ENCODE results near the gene CDH20.

CDH20 gene

GRCh38 chr18:61286867-61287266, 46.4 kb upstream of the CDH20 start:
- TF ChIP-seq CTCF (IDR thresholded peaks at IDR 0.05; ENCODE audit: insufficient read depth, low read length, poor library complexity, severe bottlenecking) (no peak), EZH2phosphoT487 (conservative IDR thresholded peaks at IDR 0.05; ENCODE audit: low read length) (no peak)
- no peak overlapping the region for H3K4me3 ChIP-seq (ENCODE audit: insufficient read depth, low read length, poor library complexity, severe bottlenecking)
- H3K9me2 ChIP-seq (replicated peaks; ENCODE audit: insufficient read depth, low read length) = no peaks in the 10 kb centered on the region
- H2AFZ ChIP-seq (ENCODE audit: low read depth, low read length, severe bottlenecking) = no peak overlapping the region
- H3K27me3 ChIP-seq (ENCODE audit: low read length) = no peaks in the 10 kb centered on the region
- no peaks in the 10 kb centered on the region for H3K9me3 ChIP-seq (ENCODE audit: insufficient read depth, low read length)
- H3K36me3 ChIP-seq (ENCODE audit: low read length) = no peaks in the 10 kb centered on the region
- no peaks in the 10 kb centered on the region for H3K79me2 ChIP-seq (ENCODE audit: insufficient read depth, low read length)
- no peak overlapping the region for H3K9ac ChIP-seq (ENCODE audit: low read length)
- no peak overlapping the region for H3K4me2 ChIP-seq (ENCODE audit: low read depth, low read length, poor library complexity, severe bottlenecking)
- H4K20me1 ChIP-seq (ENCODE audit: low read depth, low read length) = no peaks in the 10 kb centered on the region
- H3F3A ChIP-seq (ENCODE audit: insufficient read depth) = no peaks in the 10 kb centered on the region
- H3K27ac ChIP-seq (ENCODE audit: low read depth, low read length) = no peak overlapping the region

- H3F3A ChIP-seq (ENCODE audit: insufficient read depth) = no peaks in the 10 kb centered on the region
- no peaks in the 10 kb centered on the region for H3K9me3 ChIP-seq (ENCODE audit: insufficient read depth, low read length)
- no peaks in the 10 kb centered on the region for H3K27me3 ChIP-seq (ENCODE audit: low read length)
- no peak overlapping the region for H3K4me3 ChIP-seq (ENCODE audit: insufficient read depth, low read length, poor library complexity, severe bottlenecking)
- no peak overlapping the region for H3K9ac ChIP-seq (ENCODE audit: low read length)
- no peaks in the 10 kb centered on the region for H4K20me1 ChIP-seq (ENCODE audit: low read depth, low read length)
- no peaks in the 10 kb centered on the region for H3K9me2 ChIP-seq (replicated peaks; ENCODE audit: insufficient read depth, low read length)
- no peaks in the 10 kb centered on the region for H3K79me2 ChIP-seq (ENCODE audit: insufficient read depth, low read length)
- H3K36me3 ChIP-seq (ENCODE audit: low read length) = no peaks in the 10 kb centered on the region
- no peak overlapping the region for H3K4me2 ChIP-seq (ENCODE audit: low read depth, low read length, poor library complexity, severe bottlenecking)
- H3K27ac ChIP-seq (ENCODE audit: low read depth, low read length) = no peak overlapping the region
- H2AFZ ChIP-seq (ENCODE audit: low read depth, low read length, severe bottlenecking) = no peak overlapping the region
- TF ChIP-seq CTCF (IDR thresholded peaks at IDR 0.05; ENCODE audit: insufficient read depth, low read length, poor library complexity, severe bottlenecking) (no peak), EZH2phosphoT487 (conservative IDR thresholded peaks at IDR 0.05; ENCODE audit: low read length) (no peak)
Measured at GRCh38 chr18:61290616-61291015, 42.6 kb upstream of the CDH20 start.

- Histone ChIP-seq H3K9ac (ENCODE audit: low read length) (no peak overlapping the region), H3K4me2 (ENCODE audit: low read depth, low read length, poor library complexity, severe bottlenecking) (no peak overlapping the region), H3K4me3 (ENCODE audit: insufficient read depth, low read length, poor library complexity, severe bottlenecking) (no peak overlapping the region), H3K36me3 (ENCODE audit: low read length) (no peaks in the 10 kb centered on the region), H3K79me2 (ENCODE audit: insufficient read depth, low read length) (no peaks in the 10 kb centered on the region), H3K9me2 (replicated peaks; ENCODE audit: insufficient read depth, low read length) (no peaks in the 10 kb centered on the region), H3K27ac (ENCODE audit: low read depth, low read length) (no peak overlapping the region), H2AFZ (ENCODE audit: low read depth, low read length, severe bottlenecking) (no peak overlapping the region), H3F3A (ENCODE audit: insufficient read depth) (no peaks in the 10 kb centered on the region), H3K27me3 (ENCODE audit: low read length) (no peaks in the 10 kb centered on the region), H3K9me3 (ENCODE audit: insufficient read depth, low read length) (no peaks in the 10 kb centered on the region), H4K20me1 (ENCODE audit: low read depth, low read length) (no peaks in the 10 kb centered on the region)
- TF ChIP-seq CTCF (IDR thresholded peaks at IDR 0.05; ENCODE audit: insufficient read depth, low read length, poor library complexity, severe bottlenecking) (no peak), EZH2phosphoT487 (conservative IDR thresholded peaks at IDR 0.05; ENCODE audit: low read length) (no peak)
Measured at GRCh38 chr18:61292280-61293035, 40.8 kb upstream of the CDH20 start.
